BLaER1 (cell line): ENCODE measurements around the gene PUS10.

ENCODE experiments used
- H3K27ac ChIP-seq: shearing (Covaris generic); formaldehyde crosslinking; 2 replicates; pipeline ENCODE4 v1.8.1; 2022
- H3K27me3 ChIP-seq: shearing (Covaris generic); formaldehyde crosslinking; 2 replicates; pipeline ENCODE4 v1.8.1; 2022
- H3K36me3 ChIP-seq: shearing (Covaris generic); formaldehyde crosslinking; 2 replicates; pipeline ENCODE4 v1.8.1; 2022
- H3K4me1 ChIP-seq: shearing (Covaris generic); formaldehyde crosslinking; 2 replicates; pipeline ENCODE4 v1.8.1; 2022
- H3K4me2 ChIP-seq: shearing (Covaris generic); formaldehyde crosslinking; 2 replicates; pipeline ENCODE4 v1.8.1; 2022
- H3K4me3 ChIP-seq: shearing (Covaris generic); formaldehyde crosslinking; 2 replicates; pipeline ENCODE4 v1.8.1; 2022
- H3K9ac ChIP-seq: shearing (Covaris generic); formaldehyde crosslinking; 2 replicates; pipeline ENCODE4 v1.8.1; 2022
- H3K9me3 ChIP-seq: shearing (Covaris generic); formaldehyde crosslinking; 2 replicates; pipeline ENCODE4 v1.8.1; 2022
- H4K20me1 ChIP-seq: shearing (Covaris generic); formaldehyde crosslinking; 2 replicates; pipeline ENCODE4 v1.8.1; 2022
- Cebpa-rat ChIP-seq: shearing (Covaris generic); IDR thresholded peaks from 2 replicates; pipeline ENCODE4 v1.8.1; 2022

The PUS10 gene

DNA sequence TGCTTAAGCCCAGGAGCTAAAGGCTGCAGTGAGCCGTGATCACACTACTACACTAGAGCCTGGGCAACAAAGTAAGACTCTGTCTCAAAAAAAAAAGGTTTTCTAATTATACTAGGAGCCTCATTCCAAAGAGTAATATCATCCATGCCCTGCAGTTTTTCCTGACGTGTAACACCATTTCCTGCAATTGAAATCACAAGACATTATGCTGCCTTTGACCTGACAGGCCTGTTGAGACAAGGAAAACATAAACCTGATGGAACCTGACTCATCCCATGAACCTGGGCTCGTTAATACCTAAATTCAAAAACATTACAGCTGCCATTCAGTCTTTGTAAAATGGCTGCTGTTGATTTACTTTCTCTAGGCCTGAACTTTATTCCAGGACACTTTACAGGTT, 59.3 kb downstream of the PUS10 start:
- Histone ChIP-seq H3K27ac (no peak overlapping the region), H3K9ac (no peak overlapping the region), H3K9me3 (no peaks in the 10 kb centered on the region), H3K4me1 (no peaks in the 10 kb centered on the region), H3K36me3 (peaks cover 33% of the 10 kb centered on the region), H3K4me2 (no peak overlapping the region), H3K4me3 (no peak overlapping the region), H4K20me1 (no peaks in the 10 kb centered on the region), H3K27me3 (no peaks in the 10 kb centered on the region)
- no peak for TF ChIP-seq Cebpa-rat

DNA sequence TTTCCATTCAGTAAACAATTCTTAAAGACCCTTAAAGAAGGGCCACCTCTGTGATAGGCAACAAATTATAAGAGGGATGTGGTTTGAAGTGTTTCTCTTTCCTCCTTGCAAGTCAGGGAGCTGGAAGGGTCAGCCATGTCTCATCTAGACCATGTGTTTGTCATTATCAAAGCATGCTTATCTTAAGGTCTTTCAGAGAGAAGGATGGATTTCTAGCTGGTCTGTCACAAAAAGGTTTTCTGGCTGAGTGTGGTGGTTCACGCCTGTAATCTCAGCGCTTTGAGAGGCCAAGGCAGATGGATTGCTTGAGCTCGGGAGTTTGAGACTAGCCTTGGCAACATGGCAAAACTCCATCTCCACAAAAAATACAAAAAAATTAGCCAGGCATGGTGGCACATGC, 59.7 kb downstream of the PUS10 start:
- Histone ChIP-seq H3K9me3 (no peaks in the 10 kb centered on the region), H3K27me3 (no peaks in the 10 kb centered on the region), H3K4me2 (no peak overlapping the region), H4K20me1 (no peaks in the 10 kb centered on the region), H3K36me3 (peaks cover 35% of the 10 kb centered on the region), H3K4me1 (no peaks in the 10 kb centered on the region), H3K4me3 (no peak overlapping the region), H3K9ac (no peak overlapping the region), H3K27ac (no peak overlapping the region)
- TF ChIP-seq Cebpa-rat: no peak

DNA sequence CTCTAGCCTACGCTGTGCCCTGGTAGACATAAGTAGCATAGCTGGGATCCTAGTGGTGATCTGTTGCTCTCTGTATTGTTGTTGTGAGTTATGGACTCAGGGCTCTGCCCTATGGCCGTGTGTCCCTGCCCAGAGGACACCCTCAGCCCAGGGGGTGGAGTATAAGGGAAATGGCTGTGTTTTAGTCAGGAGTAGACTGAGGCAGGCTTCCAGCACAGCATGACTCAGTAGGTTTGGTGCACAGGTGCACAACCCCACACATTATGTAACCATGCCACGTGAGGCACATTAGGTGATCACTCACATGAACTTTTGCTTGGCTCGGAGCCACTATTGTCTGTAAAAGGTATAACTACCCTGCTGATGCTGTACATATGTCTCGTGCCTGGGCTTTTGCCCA, 60.4 kb downstream of the PUS10 start:
- no peaks in the 10 kb centered on the region for H4K20me1 ChIP-seq
- no peaks in the 10 kb centered on the region for H3K4me1 ChIP-seq
- H3K27ac ChIP-seq: no peak overlapping the region
- no peak overlapping the region for H3K4me2 ChIP-seq
- no peaks in the 10 kb centered on the region for H3K27me3 ChIP-seq
- peaks cover 39% of the 10 kb centered on the region for H3K36me3 ChIP-seq
- no peak for TF ChIP-seq Cebpa-rat
- H3K4me3 ChIP-seq: no peak overlapping the region
- no peaks in the 10 kb centered on the region for H3K9me3 ChIP-seq
- no peak overlapping the region for H3K9ac ChIP-seq

DNA sequence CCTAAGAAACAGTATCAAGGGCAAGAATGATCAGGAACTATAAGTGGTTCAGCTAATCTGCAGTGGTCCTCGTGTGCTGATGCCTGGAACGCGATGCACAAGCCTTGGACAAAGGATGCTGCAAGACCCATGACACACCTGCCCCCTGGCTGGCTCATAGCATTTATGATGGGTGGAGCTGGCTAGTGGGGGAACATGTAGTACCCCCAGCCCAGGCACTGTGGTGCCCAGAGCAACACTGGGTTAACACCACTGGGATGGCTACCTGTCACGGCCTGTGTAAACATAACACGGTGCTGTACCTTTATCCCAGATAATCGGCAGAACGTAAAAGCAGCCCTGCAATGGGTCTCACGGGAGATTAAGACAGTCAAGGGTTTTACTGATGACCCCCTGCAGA, 60.8 kb downstream of the PUS10 start:
- no peak overlapping the region for H3K27ac ChIP-seq

DNA sequence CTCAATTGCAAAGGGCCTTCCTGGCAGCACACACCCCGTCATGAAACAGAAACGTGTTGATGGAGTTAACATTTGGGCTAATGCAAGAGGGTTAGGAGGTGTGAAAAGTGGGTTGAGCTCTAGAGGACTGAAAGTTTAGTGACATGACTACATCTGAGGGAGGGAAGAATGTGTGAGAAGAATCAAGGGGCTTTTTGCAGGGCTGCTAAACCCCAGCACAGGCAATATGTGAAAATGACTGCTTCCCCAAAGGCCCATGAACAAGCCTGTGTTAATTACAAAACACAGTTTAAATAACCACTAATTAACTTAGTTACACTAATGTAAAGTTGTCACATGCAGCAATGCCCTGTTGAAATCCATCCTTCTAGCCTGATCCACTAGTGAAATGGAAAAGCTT, 63.9 kb downstream of the PUS10 start:
- Histone ChIP-seq H3K9ac (no peak overlapping the region), H3K27me3 (no peaks in the 10 kb centered on the region), H3K4me1 (no peaks in the 10 kb centered on the region), H3K36me3 (peaks cover 39% of the 10 kb centered on the region), H3K27ac (no peak overlapping the region), H3K4me3 (no peak overlapping the region), H3K4me2 (no peak overlapping the region), H3K9me3 (no peaks in the 10 kb centered on the region), H4K20me1 (no peaks in the 10 kb centered on the region)
- no peak for TF ChIP-seq Cebpa-rat

More for the DNA sequence above, 60.8 kb downstream of the PUS10 start:
- H3K4me1 ChIP-seq: no peaks in the 10 kb centered on the region
- H3K4me2 ChIP-seq: no peak overlapping the region
- H3K36me3 ChIP-seq: peaks cover 40% of the 10 kb centered on the region
- no peak overlapping the region for H3K9ac ChIP-seq
- no peak for TF ChIP-seq Cebpa-rat
- no peaks in the 10 kb centered on the region for H4K20me1 ChIP-seq
- H3K27me3 ChIP-seq: no peaks in the 10 kb centered on the region
- no peaks in the 10 kb centered on the region for H3K9me3 ChIP-seq
- H3K4me3 ChIP-seq: no peak overlapping the region

DNA sequence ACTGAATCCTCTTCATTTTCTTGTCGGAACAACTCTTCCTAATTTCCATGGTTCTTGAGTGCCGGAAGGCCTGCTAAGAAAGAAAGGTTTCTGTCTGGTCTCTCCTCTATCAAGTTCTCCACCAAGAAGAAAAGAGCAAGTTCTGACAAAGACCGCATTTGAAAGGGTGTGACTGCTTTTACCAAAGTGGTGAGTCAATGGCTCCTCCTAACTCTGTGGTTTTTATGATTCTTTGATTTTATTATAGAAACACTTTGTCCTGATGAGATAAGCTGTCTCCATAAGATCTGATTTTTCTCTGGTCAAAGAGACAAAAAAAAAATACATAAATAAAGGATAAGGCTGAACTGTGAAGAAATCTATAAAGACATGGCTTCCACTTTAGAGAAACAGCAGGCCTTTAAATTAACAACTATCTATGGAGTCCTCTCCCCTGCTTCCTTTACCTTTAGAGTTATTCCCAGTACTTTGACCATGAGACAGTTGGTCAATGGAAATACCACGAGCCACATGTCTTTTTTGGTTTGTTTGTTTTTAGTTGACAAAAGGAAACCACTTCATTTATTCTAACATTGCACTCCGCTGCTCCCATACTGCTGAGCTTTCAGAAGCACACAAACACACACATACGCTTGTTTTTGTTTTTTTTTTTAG, 69.0 kb downstream of the PUS10 start:
- H4K20me1 ChIP-seq: no peaks in the 10 kb centered on the region
- H3K9me3 ChIP-seq: peaks cover 9% of the 10 kb centered on the region
- H3K9ac ChIP-seq: no peak overlapping the region
- H3K4me1 ChIP-seq: no peaks in the 10 kb centered on the region
- TF ChIP-seq Cebpa-rat: no peak
- H3K27me3 ChIP-seq: no peaks in the 10 kb centered on the region
- no peak overlapping the region for H3K4me3 ChIP-seq
- no peak overlapping the region for H3K4me2 ChIP-seq
- H3K27ac ChIP-seq: no peak overlapping the region
- peaks cover 38% of the 10 kb centered on the region for H3K36me3 ChIP-seq

DNA sequence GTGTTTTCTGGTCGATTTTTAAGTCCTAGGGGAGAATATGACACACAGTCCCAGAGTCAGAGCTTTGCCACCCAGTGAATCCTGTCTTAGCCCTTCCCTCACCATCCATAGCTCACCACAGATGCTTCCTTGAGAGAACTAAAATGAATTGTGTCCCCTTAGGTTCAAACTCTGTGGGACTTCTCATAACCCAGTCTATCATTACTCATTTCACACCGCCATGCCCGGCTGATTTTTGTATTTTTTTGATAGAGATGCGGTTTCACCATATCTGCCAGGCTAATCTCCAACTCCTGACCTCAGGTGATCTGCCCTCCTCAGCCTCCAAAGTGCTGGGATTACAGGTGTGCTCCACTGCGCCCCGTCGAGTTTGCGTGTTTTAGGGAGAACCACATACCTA, 69.9 kb downstream of the PUS10 start:
- no peaks in the 10 kb centered on the region for H3K4me1 ChIP-seq
- no peaks in the 10 kb centered on the region for H4K20me1 ChIP-seq
- no peak overlapping the region for H3K9ac ChIP-seq
- H3K4me3 ChIP-seq: no peak overlapping the region
- peaks cover 9% of the 10 kb centered on the region for H3K9me3 ChIP-seq
- H3K4me2 ChIP-seq: no peak overlapping the region
- no peak overlapping the region for H3K27ac ChIP-seq
- peaks cover 33% of the 10 kb centered on the region for H3K36me3 ChIP-seq
- TF ChIP-seq Cebpa-rat: no peak
- no peaks in the 10 kb centered on the region for H3K27me3 ChIP-seq

DNA sequence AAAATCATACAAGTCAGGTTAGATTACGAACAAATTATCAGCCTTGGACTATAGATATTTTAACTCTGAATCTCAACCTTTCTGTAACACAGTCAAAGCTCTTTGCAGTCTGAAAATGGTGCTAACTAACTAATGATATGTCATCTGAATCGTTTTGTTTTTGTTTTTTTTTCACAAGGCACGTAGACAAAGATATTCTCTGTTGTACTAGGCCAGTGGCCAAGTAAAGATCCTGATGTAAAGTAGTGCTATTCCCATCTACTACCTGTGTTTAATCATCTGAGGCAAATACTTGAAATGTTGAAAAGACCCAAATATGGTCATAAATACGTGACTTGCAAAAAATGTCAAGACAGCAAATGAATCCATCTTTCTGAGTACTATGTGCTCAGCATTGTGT, 71.0 kb downstream of the PUS10 start:
- peaks cover 27% of the 10 kb centered on the region for H3K36me3 ChIP-seq
- TF ChIP-seq Cebpa-rat: no peak

DNA sequence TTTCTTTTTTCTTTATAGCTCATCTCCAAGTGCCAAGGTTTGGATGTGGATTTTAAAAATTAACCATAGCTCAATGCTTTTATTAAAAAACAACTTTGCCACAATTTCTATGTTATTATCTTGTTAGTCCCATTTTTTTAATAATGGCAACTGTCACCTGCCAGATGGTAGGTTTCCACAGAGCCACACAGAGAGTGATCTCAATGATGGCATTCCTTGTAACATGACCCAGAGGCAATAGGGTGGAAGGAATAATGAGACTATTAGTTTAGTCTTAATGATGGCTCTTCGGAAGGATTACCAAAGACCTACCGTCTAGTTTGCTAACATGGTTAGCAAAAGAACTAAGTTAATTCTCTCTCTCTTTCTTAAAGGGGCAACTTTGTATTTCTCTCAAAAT, 72.7 kb downstream of the PUS10 start:
- no peak overlapping the region for H3K9ac ChIP-seq
- H3K4me2 ChIP-seq: no peak overlapping the region
- H4K20me1 ChIP-seq: no peaks in the 10 kb centered on the region
- H3K36me3 ChIP-seq: peaks cover 18% of the 10 kb centered on the region
- no peak overlapping the region for H3K4me3 ChIP-seq
- TF ChIP-seq Cebpa-rat: no peak
- no peaks in the 10 kb centered on the region for H3K27me3 ChIP-seq
- H3K9me3 ChIP-seq: peaks cover 9% of the 10 kb centered on the region
- H3K27ac ChIP-seq: no peak overlapping the region
- H3K4me1 ChIP-seq: no peaks in the 10 kb centered on the region

More for the DNA sequence above, 71.0 kb downstream of the PUS10 start:
- H3K4me1 ChIP-seq: no peaks in the 10 kb centered on the region
- peaks cover 9% of the 10 kb centered on the region for H3K9me3 ChIP-seq
- no peaks in the 10 kb centered on the region for H4K20me1 ChIP-seq
- H3K27ac ChIP-seq: no peak overlapping the region
- H3K4me3 ChIP-seq: no peak overlapping the region
- no peak overlapping the region for H3K9ac ChIP-seq
- H3K27me3 ChIP-seq: no peaks in the 10 kb centered on the region
- H3K4me2 ChIP-seq: no peak overlapping the region

DNA sequence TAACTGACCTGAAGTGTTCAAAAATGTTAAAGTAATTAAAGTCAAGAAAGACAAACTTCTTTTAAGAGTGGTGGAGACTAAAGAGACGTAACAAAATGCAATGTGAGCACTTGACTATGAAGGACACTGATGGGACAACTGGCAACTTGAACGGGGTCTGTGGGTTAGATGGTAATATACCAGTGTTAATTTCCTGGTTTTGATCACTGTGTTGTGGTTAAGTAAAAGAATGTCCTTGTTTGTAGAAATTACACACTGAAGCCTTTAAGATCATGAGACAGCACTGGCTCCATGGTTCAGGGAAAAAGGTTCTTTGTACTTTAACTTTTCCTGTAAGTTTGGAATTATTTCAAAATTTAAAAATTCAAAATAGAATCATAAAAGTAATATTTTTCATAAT, 78.4 kb downstream of the PUS10 start:
- H3K36me3 ChIP-seq: peaks cover 30% of the 10 kb centered on the region
- peaks cover 2% of the 10 kb centered on the region; the same call in 1 of the 2 replicates for H3K4me1 ChIP-seq
- H3K4me3 ChIP-seq: no peak overlapping the region
- no peaks in the 10 kb centered on the region for H3K9me3 ChIP-seq
- H3K27ac ChIP-seq: no peak overlapping the region
- H3K4me2 ChIP-seq: no peak overlapping the region
- no peak overlapping the region for H3K9ac ChIP-seq
- H3K27me3 ChIP-seq: no peaks in the 10 kb centered on the region
- TF ChIP-seq Cebpa-rat: no peak
- no peaks in the 10 kb centered on the region for H4K20me1 ChIP-seq

DNA sequence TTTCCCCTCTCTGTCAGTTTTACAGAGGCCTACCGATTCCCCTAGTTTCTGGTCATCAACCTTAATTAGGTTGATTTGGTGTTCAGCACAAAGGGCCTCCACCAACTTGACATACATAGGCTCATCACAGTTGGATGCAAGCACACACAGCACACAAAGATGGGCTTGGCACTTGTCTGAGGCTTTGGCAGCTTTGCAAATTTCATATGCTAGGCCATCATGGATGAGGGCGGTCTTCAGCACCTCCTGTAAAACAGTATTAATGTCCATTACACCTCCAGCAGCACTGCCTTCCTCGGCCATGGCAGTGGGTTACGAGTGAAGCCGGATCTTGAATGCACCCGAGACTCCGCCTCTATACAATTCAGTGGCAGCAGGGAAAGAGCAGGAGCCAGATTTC, 79.8 kb downstream of the PUS10 start:
- H3K4me3 ChIP-seq: no peak overlapping the region
- no peak overlapping the region for H3K27ac ChIP-seq
- no peak for TF ChIP-seq Cebpa-rat
- H3K4me2 ChIP-seq: no peak overlapping the region
- no peaks in the 10 kb centered on the region for H4K20me1 ChIP-seq
- H3K36me3 ChIP-seq: peaks cover 23% of the 10 kb centered on the region
- H3K27me3 ChIP-seq: no peaks in the 10 kb centered on the region
- no peaks in the 10 kb centered on the region for H3K9me3 ChIP-seq
- H3K4me1 ChIP-seq: peaks cover 7% of the 10 kb centered on the region; the same call in 1 of the 2 replicates
- no peak overlapping the region for H3K9ac ChIP-seq
